Glutamatergic neuron (in vitro differentiated cells): Measurements from ENCODE around the gene JUNB. TPM values are rescaled to one million over a fixed set of nuclear protein-coding genes. Genes with fewer than 3 reads are reported as not detected.

ENCODE experiments used
- DNase-seq: peaks from one replicate; pipeline ENCODE4 v3.0.0; 2022
- H3K27ac Mint-ChIP-seq: one replicate; pipeline ENCODE4 v1.8.0; 2020; ENCODE audit warnings: mild to moderate bottlenecking, mixed read lengths, inconsistent platforms; ENCODE audit not compliant: unreplicated experiment
- H3K27me3 Mint-ChIP-seq: one replicate; pipeline ENCODE4 v1.8.0; 2020; ENCODE audit warnings: mild to moderate bottlenecking, moderate library complexity, mixed read lengths, inconsistent platforms; ENCODE audit not compliant: unreplicated experiment
- H3K36me3 Mint-ChIP-seq: one replicate; pipeline ENCODE4 v1.8.0; 2020; ENCODE audit warnings: mild to moderate bottlenecking, mixed read lengths, inconsistent platforms; ENCODE audit not compliant: unreplicated experiment
- H3K4me1 Mint-ChIP-seq: one replicate; pipeline ENCODE4 v1.8.0; 2020; ENCODE audit warnings: mild to moderate bottlenecking, low read depth, mixed read lengths, inconsistent platforms; ENCODE audit not compliant: unreplicated experiment
- H3K4me3 Mint-ChIP-seq: one replicate; pipeline ENCODE4 v1.8.0; 2020; ENCODE audit warnings: mild to moderate bottlenecking, mixed read lengths, inconsistent platforms; ENCODE audit not compliant: unreplicated experiment
- H3K9me3 Mint-ChIP-seq: one replicate; pipeline ENCODE4 v1.8.0; 2020; ENCODE audit warnings: mild to moderate bottlenecking, moderate library complexity, mixed read lengths, inconsistent platforms; ENCODE audit not compliant: unreplicated experiment
- total RNA-seq: library from RNA; stranded (reverse); fragmentation: NEBNext Ultra II Directional; extraction: Animal tissue kit (Norgen Biotek cat#: 25700); gene quantifications from one replicate; pipeline ENCODE4 v1.2.1, GENCODE V29; 2021; ENCODE audit not compliant: unreplicated experiment
- TF ChIP-seq, protein P1 (sequence below): fragments of 200-600 bp; sonication (generic); IDR thresholded peaks from one replicate; pipeline ENCODE4 v1.5.0; 2021; ENCODE audit not compliant: partially characterized antibody, unreplicated experiment

Gene JUNB
- total RNA-seq, 1 donor from 2014 or later = 24.9 TPM

DNA sequence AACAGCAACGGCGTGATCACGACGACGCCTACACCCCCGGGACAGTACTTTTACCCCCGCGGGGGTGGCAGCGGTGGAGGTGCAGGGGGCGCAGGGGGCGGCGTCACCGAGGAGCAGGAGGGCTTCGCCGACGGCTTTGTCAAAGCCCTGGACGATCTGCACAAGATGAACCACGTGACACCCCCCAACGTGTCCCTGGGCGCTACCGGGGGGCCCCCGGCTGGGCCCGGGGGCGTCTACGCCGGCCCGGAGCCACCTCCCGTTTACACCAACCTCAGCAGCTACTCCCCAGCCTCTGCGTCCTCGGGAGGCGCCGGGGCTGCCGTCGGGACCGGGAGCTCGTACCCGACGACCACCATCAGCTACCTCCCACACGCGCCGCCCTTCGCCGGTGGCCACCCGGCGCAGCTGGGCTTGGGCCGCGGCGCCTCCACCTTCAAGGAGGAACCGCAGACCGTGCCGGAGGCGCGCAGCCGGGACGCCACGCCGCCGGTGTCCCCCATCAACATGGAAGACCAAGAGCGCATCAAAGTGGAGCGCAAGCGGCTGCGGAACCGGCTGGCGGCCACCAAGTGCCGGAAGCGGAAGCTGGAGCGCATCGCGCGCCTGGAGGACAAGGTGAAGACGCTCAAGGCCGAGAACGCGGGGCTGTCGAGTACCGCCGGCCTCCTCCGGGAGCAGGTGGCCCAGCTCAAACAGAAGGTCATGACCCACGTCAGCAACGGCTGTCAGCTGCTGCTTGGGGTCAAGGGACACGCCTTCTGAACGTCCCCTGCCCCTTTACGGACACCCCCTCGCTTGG lies 966 bp downstream of the JUNB start:
- Mint-ChIP-seq H3K27ac (peak overlapping the region; percentile 95), H3K4me3 (peak overlapping the region; percentile 91), H3K4me1 (peaks cover 28% of the 10 kb centered on the region), H3K36me3 (no peaks in the 10 kb centered on the region), H3K27me3 (peaks cover 11% of the 10 kb centered on the region), H3K9me3 (peaks cover 16% of the 10 kb centered on the region)
- DNase-seq = peak; percentile 88
- TF ChIP-seq, protein P1, sequence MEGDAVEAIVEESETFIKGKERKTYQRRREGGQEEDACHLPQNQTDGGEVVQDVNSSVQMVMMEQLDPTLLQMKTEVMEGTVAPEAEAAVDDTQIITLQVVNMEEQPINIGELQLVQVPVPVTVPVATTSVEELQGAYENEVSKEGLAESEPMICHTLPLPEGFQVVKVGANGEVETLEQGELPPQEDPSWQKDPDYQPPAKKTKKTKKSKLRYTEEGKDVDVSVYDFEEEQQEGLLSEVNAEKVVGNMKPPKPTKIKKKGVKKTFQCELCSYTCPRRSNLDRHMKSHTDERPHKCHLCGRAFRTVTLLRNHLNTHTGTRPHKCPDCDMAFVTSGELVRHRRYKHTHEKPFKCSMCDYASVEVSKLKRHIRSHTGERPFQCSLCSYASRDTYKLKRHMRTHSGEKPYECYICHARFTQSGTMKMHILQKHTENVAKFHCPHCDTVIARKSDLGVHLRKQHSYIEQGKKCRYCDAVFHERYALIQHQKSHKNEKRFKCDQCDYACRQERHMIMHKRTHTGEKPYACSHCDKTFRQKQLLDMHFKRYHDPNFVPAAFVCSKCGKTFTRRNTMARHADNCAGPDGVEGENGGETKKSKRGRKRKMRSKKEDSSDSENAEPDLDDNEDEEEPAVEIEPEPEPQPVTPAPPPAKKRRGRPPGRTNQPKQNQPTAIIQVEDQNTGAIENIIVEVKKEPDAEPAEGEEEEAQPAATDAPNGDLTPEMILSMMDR = no peak

DNA sequence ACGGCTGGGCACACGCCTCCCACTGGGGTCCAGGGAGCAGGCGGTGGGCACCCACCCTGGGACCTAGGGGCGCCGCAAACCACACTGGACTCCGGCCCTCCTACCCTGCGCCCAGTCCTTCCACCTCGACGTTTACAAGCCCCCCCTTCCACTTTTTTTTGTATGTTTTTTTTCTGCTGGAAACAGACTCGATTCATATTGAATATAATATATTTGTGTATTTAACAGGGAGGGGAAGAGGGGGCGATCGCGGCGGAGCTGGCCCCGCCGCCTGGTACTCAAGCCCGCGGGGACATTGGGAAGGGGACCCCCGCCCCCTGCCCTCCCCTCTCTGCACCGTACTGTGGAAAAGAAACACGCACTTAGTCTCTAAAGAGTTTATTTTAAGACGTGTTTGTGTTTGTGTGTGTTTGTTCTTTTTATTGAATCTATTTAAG lies 1.6 kb downstream of the JUNB start:
- H3K27ac Mint-ChIP-seq = peak overlapping the region; percentile 95
- DNase-seq = no peak
- H3K27me3 Mint-ChIP-seq = peaks cover 11% of the 10 kb centered on the region
- peak overlapping the region; percentile 91 for H3K4me3 Mint-ChIP-seq
- peaks cover 28% of the 10 kb centered on the region for H3K4me1 Mint-ChIP-seq
- peaks cover 16% of the 10 kb centered on the region for H3K9me3 Mint-ChIP-seq
- no peaks in the 10 kb centered on the region for H3K36me3 Mint-ChIP-seq
- TF ChIP-seq, protein P1 = no peak

- Mint-ChIP-seq H3K27me3 (peaks cover 11% of the 10 kb centered on the region), H3K9me3 (peaks cover 16% of the 10 kb centered on the region), H3K27ac (peak overlapping the region; percentile 95), H3K4me1 (peaks cover 23% of the 10 kb centered on the region), H3K36me3 (no peaks in the 10 kb centered on the region), H3K4me3 (peak overlapping the region; percentile 91)
- DNase-seq = peak; percentile 89
- TF ChIP-seq, protein P1 = no peak
Measured at GRCh38 chr19:12793290-12794195, 2.3 kb downstream of the JUNB start.

- H3K9me3 Mint-ChIP-seq = peaks cover 18% of the 10 kb centered on the region
- H3K27ac Mint-ChIP-seq = peak overlapping the region; percentile 38
- TF ChIP-seq, protein P1 = no peak
- H3K27me3 Mint-ChIP-seq = peaks cover 9% of the 10 kb centered on the region
- H3K4me1 Mint-ChIP-seq = peaks cover 20% of the 10 kb centered on the region
- H3K36me3 Mint-ChIP-seq = no peaks in the 10 kb centered on the region
- no peak for DNase-seq
- H3K4me3 Mint-ChIP-seq = peak overlapping the region; percentile 76
Measured at GRCh38 chr19:12794196-12794941, 3.1 kb downstream of the JUNB start.
